ENCODE data around the gene GSG1L. TPM values are rescaled to one million over a fixed set of nuclear protein-coding genes. Genes with fewer than 3 reads are reported as not detected.

Gene GSG1L
- total and polyA plus RNA-seq, 9 of the 15 experiments (the other 6 are each of a cell fraction or from before 2014, with no cell fraction given) = not detected

DNA sequence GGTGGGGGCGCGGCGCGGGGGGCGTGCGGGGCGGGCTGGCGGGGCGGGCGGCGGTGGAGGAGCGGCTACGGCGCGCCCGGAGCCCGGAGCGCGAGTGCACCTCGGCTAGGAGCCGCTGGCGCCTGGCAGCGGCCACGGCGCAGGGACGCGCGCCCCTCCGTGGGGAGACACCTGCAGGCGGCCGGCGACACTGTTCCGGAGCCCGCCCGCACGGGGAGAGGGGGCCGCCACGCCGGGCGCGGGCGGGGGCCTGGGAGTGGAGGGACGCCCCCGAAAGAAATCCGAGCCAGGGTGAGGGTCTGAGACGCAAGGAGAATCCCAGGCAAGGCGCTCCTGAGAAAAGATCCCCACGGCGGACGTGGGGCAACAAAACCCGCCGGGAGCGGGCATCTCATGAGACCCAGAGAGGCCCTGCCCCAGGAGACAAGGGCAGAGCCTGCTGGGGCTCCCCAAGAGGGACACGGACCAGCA lies at the start of gene GSG1L (continued):
- no peak for TF ChIP-seq NR4A1 (CRISPR knock-in tag; IDR thresholded peaks at IDR 0.05)
- TF ChIP-seq NR4A1 (tag; IDR thresholded peaks at IDR 0.05) = no peak
- TF ChIP-seq SAFB (IDR thresholded peaks at IDR 0.05; ENCODE audit: borderline replicate concordance, low read depth, low read length) = no peak
- TF ChIP-seq ZNF561 (CRISPR knock-in tag; conservative IDR thresholded peaks at IDR 0.05) = no peak
- no peak for TF ChIP-seq ERF (CRISPR knock-in tag; IDR thresholded peaks at IDR 0.05)
- TF ChIP-seq NCOA1 (IDR thresholded peaks at IDR 0.05; ENCODE audit: low read depth) = no peak
- no peak for TF ChIP-seq PRMT5 (CRISPR knock-in tag; IDR thresholded peaks at IDR 0.05)
- no peak for TF ChIP-seq SRSF1 (IDR thresholded peaks at IDR 0.05; ENCODE audit: low read depth, low read length)
- TF ChIP-seq ZNF175 (CRISPR knock-in tag; IDR thresholded peaks at IDR 0.05; ENCODE audit: low read depth) = no peak
- TF ChIP-seq RUNX1 (IDR thresholded peaks at IDR 0.05; ENCODE audit: low read depth) = no peak
- TF ChIP-seq RBM25 (IDR thresholded peaks at IDR 0.05; ENCODE audit: low read depth, low read length, severe bottlenecking) = no peak
- no peak for TF ChIP-seq NR3C1 (CRISPR knock-in tag; IDR thresholded peaks at IDR 0.05)
- TF ChIP-seq, protein P1, sequence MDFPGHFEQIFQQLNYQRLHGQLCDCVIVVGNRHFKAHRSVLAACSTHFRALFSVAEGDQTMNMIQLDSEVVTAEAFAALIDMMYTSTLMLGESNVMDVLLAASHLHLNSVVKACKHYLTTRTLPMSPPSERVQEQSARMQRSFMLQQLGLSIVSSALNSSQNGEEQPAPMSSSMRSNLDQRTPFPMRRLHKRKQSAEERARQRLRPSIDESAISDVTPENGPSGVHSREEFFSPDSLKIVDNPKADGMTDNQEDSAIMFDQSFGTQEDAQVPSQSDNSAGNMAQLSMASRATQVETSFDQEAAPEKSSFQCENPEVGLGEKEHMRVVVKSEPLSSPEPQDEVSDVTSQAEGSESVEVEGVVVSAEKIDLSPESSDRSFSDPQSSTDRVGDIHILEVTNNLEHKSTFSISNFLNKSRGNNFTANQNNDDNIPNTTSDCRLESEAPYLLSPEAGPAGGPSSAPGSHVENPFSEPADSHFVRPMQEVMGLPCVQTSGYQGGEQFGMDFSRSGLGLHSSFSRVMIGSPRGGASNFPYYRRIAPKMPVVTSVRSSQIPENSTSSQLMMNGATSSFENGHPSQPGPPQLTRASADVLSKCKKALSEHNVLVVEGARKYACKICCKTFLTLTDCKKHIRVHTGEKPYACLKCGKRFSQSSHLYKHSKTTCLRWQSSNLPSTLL (IDR thresholded peaks at IDR 0.05) = no peak
- no peak for TF ChIP-seq ARHGAP35 (IDR thresholded peaks at IDR 0.05; ENCODE audit: partially characterized antibody)

Measured in K562 (cell line).